Neutrophil (primary cell): ENCODE measurements around the gene ZKSCAN3.

ENCODE experiments used
- H3K27ac ChIP-seq: fragments of 200-600 bp; sonication (generic); 2 replicates; pipeline ENCODE4 v1.5.1; 2016; ENCODE audit warnings: mild to moderate bottlenecking, moderate library complexity
- H3K27me3 ChIP-seq: fragments of 200-600 bp; sonication (generic); 2 replicates; pipeline ENCODE4 v1.6.0; 2016; ENCODE audit warnings: mild to moderate bottlenecking
- H3K36me3 ChIP-seq: fragments of 200-600 bp; sonication (generic); 2 replicates; pipeline ENCODE4 v1.5.1; 2017
- H3K4me1 ChIP-seq, 2 experiments: fragments of 200-600 bp in 1 of 2; sonication (generic) in 1 of 2; 1 replicate in 1 of 2; 2 replicates in 1 of 2; pipeline versions ENCODE4 v1.5.1 to v1.6.1; 2013 to 2016; ENCODE audit warnings: low read depth in 1 of 2, low read length in 1 of 2, mild to moderate bottlenecking in 1 of 2, moderate library complexity in 1 of 2; ENCODE audit not compliant: control insufficient read depth in 1 of 2, insufficient read depth in 1 of 2
- H3K4me3 ChIP-seq, 2 experiments: fragments of 200-600 bp in 1 of 2; sonication (generic) in 1 of 2; 1 replicate in 1 of 2; 2 replicates in 1 of 2; pipeline ENCODE4 v1.5.1; 2013 to 2016; ENCODE audit warnings: low read depth in 1 of 2, low read length in 1 of 2, mild to moderate bottlenecking in 1 of 2, moderate library complexity in 1 of 2
- H3K9me3 ChIP-seq: fragments of 200-600 bp; sonication (generic); 2 replicates; pipeline ENCODE4 v1.5.1; 2016
- TF ChIP-seq, protein P1 (sequence below): fragments of 200-600 bp; sonication (generic); IDR thresholded peaks from 2 replicates; pipeline ENCODE4 v1.5.1; 2016; ENCODE audit warnings: antibody characterized with exemption

ZKSCAN3 gene

DNA sequence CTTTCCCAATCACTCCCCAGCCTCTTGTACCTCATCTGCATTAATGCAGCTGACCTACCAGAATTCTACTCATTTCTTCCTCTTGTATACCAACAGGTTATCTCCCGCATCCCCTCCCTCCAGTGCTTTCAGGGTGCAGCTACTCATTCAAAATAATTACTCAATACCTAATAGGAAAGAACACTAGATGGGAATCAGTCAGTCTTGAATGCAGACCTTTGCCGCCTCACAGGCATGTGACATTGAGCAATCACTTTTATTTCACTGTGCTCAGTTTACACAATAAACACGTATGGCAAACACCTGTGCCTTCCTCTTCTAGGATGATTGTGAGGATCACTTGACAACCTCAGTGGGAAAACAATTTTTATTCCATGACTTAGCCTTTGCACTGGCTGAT, 27.1 kb upstream of the ZKSCAN3 start:
- peaks cover 11% of the 10 kb centered on the region for H3K9me3 ChIP-seq
- TF ChIP-seq, protein P1, sequence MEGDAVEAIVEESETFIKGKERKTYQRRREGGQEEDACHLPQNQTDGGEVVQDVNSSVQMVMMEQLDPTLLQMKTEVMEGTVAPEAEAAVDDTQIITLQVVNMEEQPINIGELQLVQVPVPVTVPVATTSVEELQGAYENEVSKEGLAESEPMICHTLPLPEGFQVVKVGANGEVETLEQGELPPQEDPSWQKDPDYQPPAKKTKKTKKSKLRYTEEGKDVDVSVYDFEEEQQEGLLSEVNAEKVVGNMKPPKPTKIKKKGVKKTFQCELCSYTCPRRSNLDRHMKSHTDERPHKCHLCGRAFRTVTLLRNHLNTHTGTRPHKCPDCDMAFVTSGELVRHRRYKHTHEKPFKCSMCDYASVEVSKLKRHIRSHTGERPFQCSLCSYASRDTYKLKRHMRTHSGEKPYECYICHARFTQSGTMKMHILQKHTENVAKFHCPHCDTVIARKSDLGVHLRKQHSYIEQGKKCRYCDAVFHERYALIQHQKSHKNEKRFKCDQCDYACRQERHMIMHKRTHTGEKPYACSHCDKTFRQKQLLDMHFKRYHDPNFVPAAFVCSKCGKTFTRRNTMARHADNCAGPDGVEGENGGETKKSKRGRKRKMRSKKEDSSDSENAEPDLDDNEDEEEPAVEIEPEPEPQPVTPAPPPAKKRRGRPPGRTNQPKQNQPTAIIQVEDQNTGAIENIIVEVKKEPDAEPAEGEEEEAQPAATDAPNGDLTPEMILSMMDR, result no peak

DNA sequence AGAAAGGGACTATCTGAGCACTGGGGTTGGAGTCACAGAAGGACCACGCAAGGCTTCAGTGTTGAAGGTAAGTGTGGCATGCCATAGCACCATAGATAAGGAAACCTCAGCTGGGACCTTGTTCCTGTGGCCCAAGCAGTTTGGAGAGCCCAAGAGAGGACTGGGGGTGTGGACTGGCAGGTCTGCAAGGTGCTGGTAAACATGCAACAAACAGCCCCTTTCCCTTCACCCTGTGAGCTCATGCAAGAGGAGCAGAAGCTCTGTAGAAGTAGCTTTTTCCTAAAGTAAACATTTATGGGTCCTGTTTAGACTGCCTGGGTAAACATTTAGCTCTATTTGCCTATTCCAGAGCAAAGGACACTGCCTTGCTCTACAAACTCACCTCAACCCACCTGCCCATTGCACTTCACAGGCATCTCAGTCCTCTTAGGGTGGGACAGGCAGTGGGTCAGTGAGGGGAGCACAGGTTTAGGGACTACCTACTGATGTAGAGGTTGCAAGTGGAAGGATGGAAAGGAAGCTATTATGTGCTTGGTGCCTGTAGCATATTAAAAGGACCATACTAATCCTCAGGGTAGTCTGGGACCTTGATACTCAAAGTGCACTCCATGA, 25.8 kb upstream of the ZKSCAN3 start:
- Histone ChIP-seq H3K27ac (no peak overlapping the region), H3K36me3 (no peaks in the 10 kb centered on the region), H3K4me1 (no peaks in the 10 kb centered on the region), H3K4me3 (no peak overlapping the region), H3K9me3 (peaks cover 11% of the 10 kb centered on the region), H3K27me3 (no peaks in the 10 kb centered on the region)
- TF ChIP-seq, protein P1, result no peak

More for the DNA sequence above, 27.1 kb upstream of the ZKSCAN3 start:
- Histone ChIP-seq H3K4me3 (no peak overlapping the region), H3K27me3 (no peaks in the 10 kb centered on the region), H3K27ac (no peak overlapping the region), H3K4me1 (no peaks in the 10 kb centered on the region), H3K36me3 (no peaks in the 10 kb centered on the region)

DNA sequence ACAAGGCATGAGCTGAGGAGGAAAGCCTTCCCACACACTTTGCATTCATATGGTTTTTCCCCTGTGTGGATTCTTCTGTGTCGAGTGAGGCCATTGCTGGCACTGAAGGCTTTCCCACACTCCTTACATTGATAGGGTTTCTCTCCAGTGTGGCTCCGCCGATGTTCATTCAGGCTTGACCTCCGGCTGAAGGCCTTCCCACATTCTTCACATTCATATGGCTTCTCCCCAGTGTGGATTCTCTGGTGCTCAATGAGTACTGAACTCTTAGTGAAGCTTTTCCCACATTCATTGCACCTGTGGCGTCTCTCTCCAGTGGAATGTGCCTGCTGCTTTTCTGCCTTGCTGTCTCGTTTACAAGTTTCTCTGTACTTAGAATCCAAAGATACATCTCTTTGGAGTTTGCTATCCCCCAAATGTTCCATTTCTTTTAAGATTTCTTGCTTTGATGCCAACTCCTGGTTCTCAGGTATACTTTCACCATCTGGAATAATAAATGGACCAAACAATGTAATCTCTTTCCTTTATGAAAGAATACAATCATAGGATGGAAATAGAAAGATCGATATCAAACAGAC, 23.3 kb upstream of the ZKSCAN3 start:
- Histone ChIP-seq H3K4me3 (no peak overlapping the region), H3K27me3 (no peaks in the 10 kb centered on the region), H3K4me1 (no peaks in the 10 kb centered on the region), H3K9me3 (peaks cover 11% of the 10 kb centered on the region), H3K36me3 (no peaks in the 10 kb centered on the region), H3K27ac (no peak overlapping the region)
- TF ChIP-seq, protein P1, result no peak

DNA sequence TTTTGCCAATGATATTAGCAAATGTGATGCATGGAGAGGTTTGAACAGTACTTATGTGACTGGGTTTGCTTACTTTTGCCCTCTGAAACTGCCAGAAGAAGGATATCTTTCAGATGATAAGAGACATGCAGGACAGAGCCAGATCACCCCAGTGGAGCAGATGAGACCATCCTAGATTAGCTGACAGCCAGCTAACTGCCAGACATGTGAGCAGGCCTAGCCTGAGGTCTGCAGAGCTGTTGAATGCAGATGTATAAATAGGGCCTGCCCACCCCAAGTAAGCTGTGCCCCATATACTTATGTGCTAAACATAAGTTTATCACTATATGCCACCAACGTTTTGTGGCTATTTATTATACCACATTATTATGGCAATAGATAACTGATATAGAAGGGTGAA, 19.7 kb upstream of the ZKSCAN3 start:
- peaks cover 11% of the 10 kb centered on the region for H3K9me3 ChIP-seq
- H3K4me1 ChIP-seq, result peaks cover under 1% of the 10 kb centered on the region in 2 experiments
- H3K36me3 ChIP-seq, result no peaks in the 10 kb centered on the region
- no peak overlapping the region for H3K4me3 ChIP-seq
- no peaks in the 10 kb centered on the region for H3K27me3 ChIP-seq
- H3K27ac ChIP-seq, result no peak overlapping the region
- TF ChIP-seq, protein P1, result no peak

DNA sequence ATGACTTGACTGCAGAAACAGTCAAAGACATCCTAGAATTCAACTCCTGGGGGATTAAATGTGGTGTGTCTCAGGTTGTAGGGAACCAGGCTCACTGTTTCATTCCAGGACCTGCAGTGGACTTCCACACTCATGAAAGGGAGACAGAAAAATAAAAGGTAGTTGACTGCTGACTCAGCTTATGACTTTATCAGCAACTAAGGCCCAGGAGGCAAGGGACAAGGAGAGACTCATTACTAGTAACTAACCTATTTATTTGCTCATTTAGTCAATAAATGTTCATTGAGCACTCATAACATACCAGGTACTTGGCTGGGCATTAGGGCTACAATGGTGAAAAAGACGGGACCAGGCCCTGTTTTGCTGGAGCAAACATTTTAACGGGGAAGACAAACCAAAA, 16.7 kb upstream of the ZKSCAN3 start:
- Histone ChIP-seq H3K27me3 (no peaks in the 10 kb centered on the region), H3K4me1 (peaks cover 12 to 18% of the 10 kb centered on the region in 2 experiments), H3K36me3 (no peaks in the 10 kb centered on the region), H3K27ac (no peak overlapping the region), H3K4me3 (no peak overlapping the region), H3K9me3 (no peaks in the 10 kb centered on the region)
- TF ChIP-seq, protein P1, result no peak
